Upper lobe of left lung (tissue), 6 donors: ENCODE measurements around the gene VOPP1. TPM values are rescaled to one million over a fixed set of nuclear protein-coding genes. Genes with fewer than 3 reads are reported as not detected.

Experiments used
- ATAC-seq, 2 donors: fragments of 200-7000 bp; cut with Tn5 transposase; one replicate each; pipeline ENCODE4 v1.9.1; 2022; ENCODE audit warnings: mild to moderate bottlenecking in 2 of 2, moderate library complexity in 2 of 2; ENCODE audit not compliant: low FRiP score in 2 of 2
- DNase-seq, 2 donors: peaks; one replicate each; pipeline ENCODE4 v3.0.0-alpha.2; 2019 to 2020
- H3K27ac ChIP-seq, 4 donors: fragments of 200-600 bp; sonication (generic); one replicate each; pipeline ENCODE4 v1.5.1; 2016 to 2019
- H3K27me3 ChIP-seq, 4 donors: fragments of 200-600 bp; sonication (generic); one replicate each; pipeline ENCODE4 v1.5.1; 2017 to 2019
- H3K36me3 ChIP-seq, 4 donors: fragments of 200-600 bp; sonication (generic); one replicate each; pipeline ENCODE4 v1.5.1; 2016 to 2019
- H3K4me1 ChIP-seq, 4 donors: fragments of 200-600 bp; sonication (generic); one replicate each; pipeline ENCODE4 v1.5.1; 2018 to 2019
- H3K4me3 ChIP-seq, 4 donors: fragments of 200-600 bp; sonication (generic); one replicate each; pipeline ENCODE4 v1.5.1; 2017 to 2019; ENCODE audit warnings: mild to moderate bottlenecking in 2 of 4, moderate library complexity in 1 of 4
- H3K9me3 ChIP-seq, 4 donors: fragments of 200-600 bp; sonication (generic); one replicate each; pipeline ENCODE4 v1.5.1; 2018 to 2019
- EP300 ChIP-seq, 4 donors: sonication (generic); formaldehyde crosslinking; IDR thresholded peaks; one replicate each; pipeline ENCODE4 v1.5.1; 2017; ENCODE audit warnings: antibody characterized with exemption in 4 of 4, control low read depth in 2 of 4
- POLR2A ChIP-seq, 4 donors: fragments of 450-650 bp; IDR thresholded peaks; one replicate each; pipeline ENCODE4 v1.5.1; 2016 to 2017; ENCODE audit warnings: antibody characterized with exemption in 4 of 4, mild to moderate bottlenecking in 2 of 4
- POLR2AphosphoS5 ChIP-seq, 2 donors: sonication (generic); formaldehyde crosslinking; IDR thresholded peaks; one replicate each; pipeline ENCODE4 v1.5.1; 2017; ENCODE audit warnings: antibody characterized with exemption in 2 of 2
- WGBS, 2 donors: methylation state at CpG; one replicate each; pipeline ENCODE4 v1.1.5; 2017 to 2018; 5-methylcytosine and 5-hydroxymethylcytosine counted together
- total RNA-seq, 6 donors: library from RNA; depleted of rRNA in 4 of 6; stranded (reverse); fragments of >200 nt in 4 of 6; gene quantifications; one replicate each; pipeline versions ENCODE4 v1.1.0 to v1.2.1, GENCODE V29; 2016 to 2021
- TF ChIP-seq, protein P1 (sequence below), 6 experiments: fragments of 450-650 bp in 4 of 6; fragments of 200-600 bp in 2 of 6; sonication (generic) in 2 of 6; IDR thresholded peaks; one replicate each; pipeline ENCODE4 v1.5.1; 2016 to 2019; ENCODE audit warnings: antibody characterized with exemption in 6 of 6
- donor health status: DM: no; HTN: no; CAD: no; lungs with moderate emphysema.
- donor health status: DM: no; HTN: yes; CAD: no; lungs with severe emphysema.

Gene VOPP1
- total RNA-seq, 6 donors from 2014 or later, result 27.2 to 67.6 (median 45.0) TPM

DNA sequence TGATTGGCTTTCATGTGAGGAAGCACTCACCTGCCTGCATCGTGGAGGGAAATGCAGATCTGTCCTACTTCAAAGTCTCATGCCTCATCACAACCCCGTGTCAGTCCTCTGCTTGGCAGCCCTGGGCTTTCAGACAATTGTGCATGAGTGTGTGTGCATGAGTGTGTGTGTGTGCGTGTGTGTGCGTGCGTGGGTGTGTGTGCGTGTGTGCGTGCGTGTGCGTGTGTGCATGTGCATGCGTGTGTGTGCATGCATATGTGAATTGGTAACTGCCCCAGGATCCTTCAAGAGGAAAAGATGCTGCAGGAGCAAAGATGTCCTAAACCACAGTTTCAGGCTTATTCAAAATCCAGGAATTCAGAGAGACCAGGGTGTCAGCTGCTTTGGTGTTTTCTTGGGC is 135.8 kb downstream of the VOPP1 start:
- H3K27ac ChIP-seq, result no peak overlapping the region
- H3K27me3 ChIP-seq, result no peaks in the 10 kb centered on the region
- no peak for TF ChIP-seq POLR2A (IDR thresholded peaks at IDR 0.05)
- TF ChIP-seq EP300 (IDR thresholded peaks at IDR 0.05), result no peak
- TF ChIP-seq, protein P1, sequence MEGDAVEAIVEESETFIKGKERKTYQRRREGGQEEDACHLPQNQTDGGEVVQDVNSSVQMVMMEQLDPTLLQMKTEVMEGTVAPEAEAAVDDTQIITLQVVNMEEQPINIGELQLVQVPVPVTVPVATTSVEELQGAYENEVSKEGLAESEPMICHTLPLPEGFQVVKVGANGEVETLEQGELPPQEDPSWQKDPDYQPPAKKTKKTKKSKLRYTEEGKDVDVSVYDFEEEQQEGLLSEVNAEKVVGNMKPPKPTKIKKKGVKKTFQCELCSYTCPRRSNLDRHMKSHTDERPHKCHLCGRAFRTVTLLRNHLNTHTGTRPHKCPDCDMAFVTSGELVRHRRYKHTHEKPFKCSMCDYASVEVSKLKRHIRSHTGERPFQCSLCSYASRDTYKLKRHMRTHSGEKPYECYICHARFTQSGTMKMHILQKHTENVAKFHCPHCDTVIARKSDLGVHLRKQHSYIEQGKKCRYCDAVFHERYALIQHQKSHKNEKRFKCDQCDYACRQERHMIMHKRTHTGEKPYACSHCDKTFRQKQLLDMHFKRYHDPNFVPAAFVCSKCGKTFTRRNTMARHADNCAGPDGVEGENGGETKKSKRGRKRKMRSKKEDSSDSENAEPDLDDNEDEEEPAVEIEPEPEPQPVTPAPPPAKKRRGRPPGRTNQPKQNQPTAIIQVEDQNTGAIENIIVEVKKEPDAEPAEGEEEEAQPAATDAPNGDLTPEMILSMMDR (IDR thresholded peaks at IDR 0.05), result no peak
- TF ChIP-seq POLR2AphosphoS5 (IDR thresholded peaks at IDR 0.05), result no peak
- DNase-seq (no peak), ATAC-seq (no peak)
- 75 to 85% methylated on average over 10 of the region's 10 CpGs for WGBS, 2 donors
- no peaks in the 10 kb centered on the region for H3K9me3 ChIP-seq
- H3K4me3 ChIP-seq, result no peak overlapping the region
- no peaks in the 10 kb centered on the region for H3K4me1 ChIP-seq
- H3K36me3 ChIP-seq, result peaks cover 0 to 6% (median 0%) of the 10 kb centered on the region in 4 donors

DNA sequence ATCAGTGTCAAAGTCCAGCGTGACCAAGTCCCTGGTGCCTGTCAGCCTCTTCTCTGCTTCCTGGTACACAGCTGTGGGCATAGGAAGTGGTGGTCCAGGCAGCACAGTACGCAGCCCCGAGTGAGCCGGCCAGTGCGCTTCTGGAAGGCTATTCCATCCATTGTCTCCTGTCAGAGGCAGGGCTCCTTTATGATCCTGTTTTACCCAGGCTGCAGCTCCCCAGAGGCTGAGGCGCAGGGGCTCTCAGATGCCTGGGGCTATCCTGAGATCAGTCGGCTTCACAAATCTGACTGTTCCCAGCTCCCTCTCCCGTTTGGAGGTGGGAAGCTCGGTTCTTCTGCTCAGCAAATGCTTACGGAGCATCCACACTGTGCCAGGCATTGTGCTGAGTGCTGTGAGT is 136.8 kb downstream of the VOPP1 start:
- DNase-seq (no peak), ATAC-seq (no peak)
- no peak overlapping the region for H3K4me3 ChIP-seq
- no peaks in the 10 kb centered on the region for H3K9me3 ChIP-seq
- TF ChIP-seq, protein P1 (IDR thresholded peaks at IDR 0.05), result no peak
- TF ChIP-seq EP300 (IDR thresholded peaks at IDR 0.05) (no peak), POLR2AphosphoS5 (IDR thresholded peaks at IDR 0.05) (no peak), POLR2A (IDR thresholded peaks at IDR 0.05) (no peak)
- no peak overlapping the region for H3K27ac ChIP-seq
- H3K36me3 ChIP-seq, result peaks cover 0 to 6% (median 0%) of the 10 kb centered on the region in 4 donors
- no peaks in the 10 kb centered on the region for H3K4me1 ChIP-seq
- WGBS, 2 donors, result 77 to 85% methylated on average over 5 to 10 of the region's 10 CpGs
- no peaks in the 10 kb centered on the region for H3K27me3 ChIP-seq

DNA sequence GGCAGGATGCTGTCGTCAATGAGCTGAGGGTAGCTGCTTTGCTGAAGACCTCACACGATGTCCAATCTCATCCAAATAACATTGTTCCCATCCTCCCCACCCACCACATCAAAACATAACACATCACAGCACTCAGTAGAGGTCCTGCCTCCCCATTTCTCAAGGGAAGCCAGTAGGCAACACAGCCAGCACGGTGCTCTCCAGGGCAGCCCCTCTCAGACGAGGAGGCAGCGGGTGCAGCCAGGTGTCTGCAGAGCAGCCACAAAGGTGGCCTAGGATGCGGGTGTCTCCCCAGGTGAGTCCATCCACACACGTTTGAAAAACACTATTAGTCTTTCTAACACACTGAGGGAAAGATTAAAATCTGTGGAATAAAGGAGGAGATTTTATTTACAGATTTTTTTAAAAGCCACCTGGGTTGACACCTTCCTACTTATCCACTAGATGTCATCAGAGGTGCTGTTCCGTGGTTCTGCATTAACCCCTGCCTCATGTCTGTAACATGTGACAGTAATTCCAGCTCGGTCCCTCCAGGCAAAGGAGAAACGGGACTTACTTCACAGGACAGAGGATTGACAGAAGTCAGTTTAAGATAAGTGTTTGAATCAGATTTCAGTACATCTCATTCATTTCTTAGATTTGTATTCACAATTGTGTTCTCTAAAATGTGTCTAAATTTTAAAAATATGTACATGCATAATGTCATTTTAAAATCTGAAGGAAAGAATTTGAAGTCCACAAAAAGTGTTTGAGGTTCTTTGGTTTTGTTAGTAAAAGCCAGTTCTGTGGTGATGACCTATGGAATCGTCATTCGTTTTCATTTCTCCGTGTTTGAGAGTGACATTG is 139.1 kb downstream of the VOPP1 start:
- Histone ChIP-seq H3K9me3 (no peaks in the 10 kb centered on the region), H3K4me1 (no peaks in the 10 kb centered on the region), H3K36me3 (peaks cover 0 to 6% (median 0%) of the 10 kb centered on the region in 4 donors), H3K27ac (no peak overlapping the region), H3K27me3 (no peaks in the 10 kb centered on the region), H3K4me3 (no peak overlapping the region)
- ATAC-seq (no peak), DNase-seq (no peak)
- TF ChIP-seq, protein P1 (IDR thresholded peaks at IDR 0.05), result peak in 3 of 6 experiments; percentile 11 to 33 (median 12)
- no peak for TF ChIP-seq POLR2A (IDR thresholded peaks at IDR 0.05)
- TF ChIP-seq POLR2AphosphoS5 (IDR thresholded peaks at IDR 0.05), result no peak
- TF ChIP-seq EP300 (IDR thresholded peaks at IDR 0.05), result no peak
- WGBS, 2 donors, result 69 to 72% methylated on average over 13 of the region's 13 CpGs

DNA sequence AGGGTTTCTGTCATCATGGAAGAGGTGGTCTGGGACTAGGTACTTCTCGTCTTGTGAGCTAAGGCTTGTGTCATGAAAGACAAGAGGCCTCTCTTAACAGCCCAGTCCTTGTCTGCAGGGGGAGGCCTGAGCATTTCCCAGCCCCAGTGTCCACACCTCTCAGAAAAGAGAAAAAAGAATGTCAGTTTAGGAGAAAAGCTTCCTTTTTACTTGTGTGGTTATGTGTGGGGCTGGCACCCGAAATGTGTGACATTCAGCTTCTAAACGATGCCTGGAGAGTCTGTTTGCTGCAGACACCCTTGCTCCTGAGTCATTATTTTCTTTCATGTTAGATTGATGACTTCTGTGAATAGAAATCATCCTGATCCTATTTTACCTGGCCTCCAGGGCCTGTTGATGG is 139.8 kb downstream of the VOPP1 start:
- Histone ChIP-seq H3K9me3 (no peaks in the 10 kb centered on the region), H3K27ac (no peak overlapping the region), H3K36me3 (peaks cover 0 to 6% (median 0%) of the 10 kb centered on the region in 4 donors), H3K4me3 (no peak overlapping the region), H3K4me1 (no peaks in the 10 kb centered on the region), H3K27me3 (no peaks in the 10 kb centered on the region)
- TF ChIP-seq POLR2A (IDR thresholded peaks at IDR 0.05) (no peak), POLR2AphosphoS5 (IDR thresholded peaks at IDR 0.05) (no peak), EP300 (IDR thresholded peaks at IDR 0.05) (no peak)
- TF ChIP-seq, protein P1 (IDR thresholded peaks at IDR 0.05), result no peak
- ATAC-seq (no peak), DNase-seq (no peak)
- 81 to 91% methylated on average over 3 of the region's 3 CpGs for WGBS, 2 donors
